T-helper 2 cell treated with Interferon-gamma antibody and Interleukin-4, amounts not matched to agents 5 μg/mL and 100 μg/mL, for 36 hours (primary cell): ENCODE data around the gene NMT2.
A peak's percentile ranks its signal among the peaks of the same experiment; 100 is the strongest.

Experiments
- DNase-seq: peaks from one replicate; pipeline ENCODE4 v3.0.0; 2021; ENCODE audit warnings: low spot score
- H3K27ac Mint-ChIP-seq: one replicate; pipeline ENCODE4 v1.8.0; 2021; ENCODE audit warnings: mild to moderate bottlenecking, mixed read lengths
- H3K27me3 Mint-ChIP-seq: one replicate; pipeline ENCODE4 v1.8.0; 2021; ENCODE audit warnings: low read depth, mixed read lengths
- H3K36me3 Mint-ChIP-seq: one replicate; pipeline ENCODE4 v1.8.0; 2021; ENCODE audit warnings: low read depth, mixed read lengths
- H3K4me1 Mint-ChIP-seq: one replicate; pipeline ENCODE4 v1.8.0; 2021; ENCODE audit warnings: low read depth, mixed read lengths
- H3K4me3 Mint-ChIP-seq: one replicate; pipeline ENCODE4 v1.8.0; 2022; ENCODE audit warnings: mild to moderate bottlenecking, moderate library complexity, mixed read lengths
- H3K9me3 Mint-ChIP-seq: one replicate; pipeline ENCODE4 v1.8.0; 2021; ENCODE audit warnings: mixed read lengths

Gene NMT2

GRCh38 chr10:15141136-15142054, 27.1 kb downstream of the NMT2 start:
- Mint-ChIP-seq H3K4me1 (peaks cover 57% of the 10 kb centered on the region), H3K27me3 (no peaks in the 10 kb centered on the region)
- peak; percentile 68 for DNase-seq

GRCh38 chr10:15140698-15141097, 27.8 kb downstream of the NMT2 start:
- Mint-ChIP-seq H3K9me3 (no peaks in the 10 kb centered on the region), H3K36me3 (peaks cover 41% of the 10 kb centered on the region), H3K27ac (peak overlapping the region; percentile 59), H3K4me1 (peaks cover 50% of the 10 kb centered on the region), H3K4me3 (peak overlapping the region; percentile 78), H3K27me3 (no peaks in the 10 kb centered on the region)
- no peak for DNase-seq

More at GRCh38 chr10:15141136-15142054, 27.1 kb downstream of the NMT2 start:
- H3K27ac Mint-ChIP-seq: peak overlapping the region; percentile 74
- H3K36me3 Mint-ChIP-seq: peaks cover 42% of the 10 kb centered on the region
- H3K4me3 Mint-ChIP-seq: peak overlapping the region; percentile 78
- no peaks in the 10 kb centered on the region for H3K9me3 Mint-ChIP-seq

GRCh38 chr10:15137636-15138035, 30.9 kb downstream of the NMT2 start:
- peaks cover 66% of the 10 kb centered on the region for H3K36me3 Mint-ChIP-seq
- no peak overlapping the region for H3K4me3 Mint-ChIP-seq
- no peak for DNase-seq
- H3K27me3 Mint-ChIP-seq: no peaks in the 10 kb centered on the region
- H3K27ac Mint-ChIP-seq: no peak overlapping the region
- no peaks in the 10 kb centered on the region for H3K9me3 Mint-ChIP-seq
- peaks cover 35% of the 10 kb centered on the region for H3K4me1 Mint-ChIP-seq

GRCh38 chr10:15137036-15137359, 31.5 kb downstream of the NMT2 start:
- H3K4me1 Mint-ChIP-seq: peaks cover 29% of the 10 kb centered on the region
- no peak overlapping the region for H3K27ac Mint-ChIP-seq
- H3K27me3 Mint-ChIP-seq: no peaks in the 10 kb centered on the region
- H3K36me3 Mint-ChIP-seq: peaks cover 67% of the 10 kb centered on the region
- no peaks in the 10 kb centered on the region for H3K9me3 Mint-ChIP-seq
- no peak overlapping the region for H3K4me3 Mint-ChIP-seq
- DNase-seq: no peak

GRCh38 chr10:15136129-15137035, 32.1 kb downstream of the NMT2 start:
- H3K27me3 Mint-ChIP-seq: no peaks in the 10 kb centered on the region
- H3K4me3 Mint-ChIP-seq: no peak overlapping the region
- H3K9me3 Mint-ChIP-seq: no peaks in the 10 kb centered on the region
- H3K36me3 Mint-ChIP-seq: peaks cover 73% of the 10 kb centered on the region
- no peak for DNase-seq
- H3K4me1 Mint-ChIP-seq: peaks cover 23% of the 10 kb centered on the region
- H3K27ac Mint-ChIP-seq: peak overlapping the region; percentile 10

- peaks cover 70% of the 10 kb centered on the region for H3K36me3 Mint-ChIP-seq
- H3K4me1 Mint-ChIP-seq: peaks cover 1% of the 10 kb centered on the region
- DNase-seq: no peak
- H3K27me3 Mint-ChIP-seq: no peaks in the 10 kb centered on the region
- no peak overlapping the region for H3K4me3 Mint-ChIP-seq
- H3K9me3 Mint-ChIP-seq: no peaks in the 10 kb centered on the region
- peak overlapping the region; percentile 1 for H3K27ac Mint-ChIP-seq
These were observed 37.2 kb downstream of the NMT2 start for GRCh38 chr10:15131330-15131729.

GRCh38 chr10:15124908-15125307, 43.6 kb downstream of the NMT2 start:
- DNase-seq: no peak
- H3K4me1 Mint-ChIP-seq: peaks cover 33% of the 10 kb centered on the region
- H3K27me3 Mint-ChIP-seq: no peaks in the 10 kb centered on the region
- peak overlapping the region; percentile 95 for H3K27ac Mint-ChIP-seq
- no peaks in the 10 kb centered on the region for H3K9me3 Mint-ChIP-seq
- H3K4me3 Mint-ChIP-seq: peak overlapping the region; percentile 59
- H3K36me3 Mint-ChIP-seq: peaks cover 63% of the 10 kb centered on the region

GRCh38 chr10:15124190-15124589, 44.3 kb downstream of the NMT2 start:
- DNase-seq: no peak
- Mint-ChIP-seq H3K27ac (peak overlapping the region; percentile 95), H3K4me3 (peak overlapping the region; percentile 62), H3K4me1 (peaks cover 36% of the 10 kb centered on the region), H3K9me3 (no peaks in the 10 kb centered on the region), H3K27me3 (no peaks in the 10 kb centered on the region), H3K36me3 (peaks cover 65% of the 10 kb centered on the region)

- H3K4me3 Mint-ChIP-seq: peak overlapping the region; percentile 62
These were observed 44.7 kb downstream of the NMT2 start for GRCh38 chr10:15123749-15124184.

GRCh38 chr10:15122477-15123030, 45.9 kb downstream of the NMT2 start:
- H3K4me1 Mint-ChIP-seq: peaks cover 36% of the 10 kb centered on the region
- peak overlapping the region; percentile 71 for H3K4me3 Mint-ChIP-seq
- DNase-seq: peak; percentile 17
- H3K36me3 Mint-ChIP-seq: peaks cover 62% of the 10 kb centered on the region
- peak overlapping the region; percentile 95 for H3K27ac Mint-ChIP-seq
- H3K27me3 Mint-ChIP-seq: no peaks in the 10 kb centered on the region
- no peaks in the 10 kb centered on the region for H3K9me3 Mint-ChIP-seq

More at GRCh38 chr10:15123749-15124184, 44.7 kb downstream of the NMT2 start:
- peak; percentile 23 for DNase-seq
- Mint-ChIP-seq H3K36me3 (peaks cover 68% of the 10 kb centered on the region), H3K27me3 (no peaks in the 10 kb centered on the region), H3K27ac (peak overlapping the region; percentile 95), H3K9me3 (no peaks in the 10 kb centered on the region), H3K4me1 (peaks cover 36% of the 10 kb centered on the region)

GRCh38 chr10:15121707-15122106, 46.8 kb downstream of the NMT2 start:
- no peak for DNase-seq
- Mint-ChIP-seq H3K4me1 (peaks cover 36% of the 10 kb centered on the region), H3K27me3 (no peaks in the 10 kb centered on the region), H3K4me3 (peak overlapping the region; percentile 32), H3K27ac (peak overlapping the region; percentile 62), H3K9me3 (no peaks in the 10 kb centered on the region), H3K36me3 (peaks cover 61% of the 10 kb centered on the region)

GRCh38 chr10:15120523-15120922, 48.0 kb downstream of the NMT2 start:
- Mint-ChIP-seq H3K36me3 (peaks cover 52% of the 10 kb centered on the region), H3K4me3 (no peak overlapping the region), H3K27me3 (no peaks in the 10 kb centered on the region), H3K9me3 (no peaks in the 10 kb centered on the region), H3K27ac (no peak overlapping the region), H3K4me1 (peaks cover 37% of the 10 kb centered on the region)
- no peak for DNase-seq

GRCh38 chr10:15118615-15119014, 49.9 kb downstream of the NMT2 start:
- Mint-ChIP-seq H3K9me3 (no peaks in the 10 kb centered on the region), H3K27me3 (no peaks in the 10 kb centered on the region), H3K4me1 (peaks cover 22% of the 10 kb centered on the region), H3K27ac (no peak overlapping the region), H3K4me3 (no peak overlapping the region), H3K36me3 (peaks cover 41% of the 10 kb centered on the region)
- DNase-seq: no peak
